ENCODE data around the gene CREB3.

The CREB3 gene

GRCh38 chr9:35750256-35750531 is 17.7 kb downstream of the CREB3 start:
- no peak for DNase-seq

- DNase-seq, result no peak
These were observed 21.0 kb downstream of the CREB3 start for GRCh38 chr9:35753466-35753865.

- DNase-seq, result no peak
These were observed 21.8 kb downstream of the CREB3 start, which contains the start of gene MSMP for GRCh38 chr9:35754264-35754663. Gene MSMP (minus strand): TSS chr9:35754276. CDS start chr9:35754129, 147 bp downstream.

- DNase-seq, result no peak
These were observed 22.6 kb downstream of the CREB3 start for GRCh38 chr9:35755071-35755470.

- peak; percentile 81 for DNase-seq
These were observed 24.1 kb downstream of the CREB3 start for GRCh38 chr9:35756275-35757225.

- DNase-seq, result no peak
These were observed 24.9 kb downstream of the CREB3 start for GRCh38 chr9:35757226-35757891.

GRCh38 chr9:35757892-35758275 is 25.4 kb downstream of the CREB3 start:
- no peak for DNase-seq

GRCh38 chr9:35758475-35759050 is 26.1 kb downstream of the CREB3 start:
- DNase-seq, result no peak

GRCh38 chr9:35759795-35760194 is 27.3 kb downstream of the CREB3 start:
- no peak for DNase-seq

- DNase-seq, result no peak
These were observed 28.2 kb downstream of the CREB3 start for GRCh38 chr9:35760651-35761050.

GRCh38 chr9:35763181-35763580 is 30.7 kb downstream of the CREB3 start:
- DNase-seq, result no peak

- no peak for DNase-seq
These were observed 31.3 kb downstream of the CREB3 start for GRCh38 chr9:35763803-35764202.

- DNase-seq, result no peak
These were observed 34.5 kb downstream of the CREB3 start for GRCh38 chr9:35766997-35767396.

GRCh38 chr9:35767458-35767857 is 35.0 kb downstream of the CREB3 start:
- DNase-seq, result no peak

GRCh38 chr9:35769763-35770162 is 37.3 kb downstream of the CREB3 start:
- DNase-seq, result no peak

GRCh38 chr9:35771075-35771433 is 38.6 kb downstream of the CREB3 start:
- no peak for DNase-seq

- no peak for DNase-seq
These were observed 39.1 kb downstream of the CREB3 start for GRCh38 chr9:35771534-35771933.

GRCh38 chr9:35771943-35772342 is 39.5 kb downstream of the CREB3 start:
- no peak for DNase-seq

GRCh38 chr9:35774907-35775635 is 42.6 kb downstream of the CREB3 start:
- no peak for DNase-seq

GRCh38 chr9:35776018-35776417 is 43.6 kb downstream of the CREB3 start:
- no peak for DNase-seq

GRCh38 chr9:35778496-35778895 is 46.0 kb downstream of the CREB3 start:
- no peak for DNase-seq

- DNase-seq, result no peak
These were observed 48.6 kb downstream of the CREB3 start for GRCh38 chr9:35781066-35781465.

- DNase-seq, result no peak
These were observed 51.0 kb downstream of the CREB3 start for GRCh38 chr9:35783418-35783817.
